Bronchial epithelial cell (primary cell): ENCODE results near the gene ADGRB2. TPM values are rescaled to one million over a fixed set of nuclear protein-coding genes. Genes with fewer than 3 reads are reported as not detected.

Experiments used
- DNase-seq: peaks from one replicate; pipeline ENCODE4 v3.0.0-alpha.2; 2010; ENCODE audit warnings: low read depth
- FAIRE-seq: peaks from 2 replicates; lab custom pipeline; 2011; peaks lifted over from hg19 to GRCh38; lab: Jason Lieb, UNC
- H3K27me3 ChIP-seq: 2 replicates; pipeline ENCODE4 v1.5.1; 2011; ENCODE audit warnings: low read length; ENCODE audit not compliant: control insufficient read depth, insufficient read depth
- H3K36me3 ChIP-seq: 2 replicates; pipeline ENCODE4 v1.5.1; 2011; ENCODE audit warnings: low read length; ENCODE audit not compliant: control insufficient read depth, insufficient read depth
- H3K4me3 ChIP-seq: 2 replicates; pipeline ENCODE4 v1.5.1; 2011; ENCODE audit warnings: mild to moderate bottlenecking, low read depth, low read length, control low read depth
- total RNA-seq: library from RNA; depleted of rRNA; stranded (reverse); fragments of >200 nt; gene quantifications from 2 replicates; pipeline ENCODE4 v1.2.1, GENCODE V29; 2014
- TF ChIP-seq, protein P1 (sequence below): IDR thresholded peaks from 2 replicates; pipeline ENCODE4 v1.5.1; 2011; ENCODE audit warnings: mild to moderate bottlenecking, moderate library complexity, low read length, control low read depth, inconsistent platforms; ENCODE audit not compliant: insufficient read depth, severe bottlenecking

The ADGRB2 gene
- total RNA-seq, 1 donor from 2014 or later = 0.53 TPM

DNA sequence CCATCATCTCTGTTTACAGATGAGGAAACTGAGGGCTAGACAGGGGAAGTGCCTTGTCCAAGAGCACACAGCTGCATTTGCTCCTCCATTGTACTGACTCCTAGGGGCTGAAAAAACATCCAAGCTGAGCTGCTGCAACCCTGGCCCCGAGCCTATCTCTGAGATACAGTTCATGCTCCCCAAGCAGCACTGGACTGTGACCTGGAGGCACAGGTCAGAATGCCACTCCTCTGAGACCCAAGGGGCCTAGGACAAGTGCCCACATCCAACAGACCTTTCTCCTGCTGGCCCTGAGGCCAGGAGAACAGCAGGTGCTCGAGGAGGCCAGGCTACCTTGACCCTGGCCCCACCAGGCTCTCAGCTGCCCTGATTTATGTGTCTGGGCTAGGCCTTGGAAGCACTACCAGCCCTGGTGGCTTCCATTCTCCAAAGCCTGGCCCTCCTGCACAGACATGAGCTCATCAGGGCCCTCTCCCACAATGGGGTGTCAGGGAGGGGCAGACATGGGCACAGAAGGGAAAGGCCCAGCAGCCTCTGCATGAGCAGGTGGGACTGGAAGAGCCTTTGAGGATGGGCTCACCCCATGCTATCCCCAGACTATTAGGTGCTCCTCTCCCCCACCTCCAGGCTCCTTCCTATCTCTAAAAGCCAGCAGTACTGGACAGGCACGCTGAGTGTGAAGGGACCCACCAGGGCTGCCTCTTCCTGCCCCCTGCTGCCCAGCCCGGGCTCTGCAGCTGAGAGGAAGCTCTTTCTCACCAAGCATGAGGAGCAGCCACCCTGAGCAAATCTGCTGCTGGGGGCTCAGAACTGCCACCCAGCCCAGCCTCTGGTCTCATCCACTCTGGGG lies 18.8 kb downstream of the ADGRB2 start:
- no peaks in the 10 kb centered on the region for H3K27me3 ChIP-seq
- no peak overlapping the region for H3K4me3 ChIP-seq
- FAIRE-seq = peak; percentile 93
- TF ChIP-seq, protein P1, sequence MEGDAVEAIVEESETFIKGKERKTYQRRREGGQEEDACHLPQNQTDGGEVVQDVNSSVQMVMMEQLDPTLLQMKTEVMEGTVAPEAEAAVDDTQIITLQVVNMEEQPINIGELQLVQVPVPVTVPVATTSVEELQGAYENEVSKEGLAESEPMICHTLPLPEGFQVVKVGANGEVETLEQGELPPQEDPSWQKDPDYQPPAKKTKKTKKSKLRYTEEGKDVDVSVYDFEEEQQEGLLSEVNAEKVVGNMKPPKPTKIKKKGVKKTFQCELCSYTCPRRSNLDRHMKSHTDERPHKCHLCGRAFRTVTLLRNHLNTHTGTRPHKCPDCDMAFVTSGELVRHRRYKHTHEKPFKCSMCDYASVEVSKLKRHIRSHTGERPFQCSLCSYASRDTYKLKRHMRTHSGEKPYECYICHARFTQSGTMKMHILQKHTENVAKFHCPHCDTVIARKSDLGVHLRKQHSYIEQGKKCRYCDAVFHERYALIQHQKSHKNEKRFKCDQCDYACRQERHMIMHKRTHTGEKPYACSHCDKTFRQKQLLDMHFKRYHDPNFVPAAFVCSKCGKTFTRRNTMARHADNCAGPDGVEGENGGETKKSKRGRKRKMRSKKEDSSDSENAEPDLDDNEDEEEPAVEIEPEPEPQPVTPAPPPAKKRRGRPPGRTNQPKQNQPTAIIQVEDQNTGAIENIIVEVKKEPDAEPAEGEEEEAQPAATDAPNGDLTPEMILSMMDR = peak; percentile 91
- DNase-seq = peak; percentile 40
- no peaks in the 10 kb centered on the region for H3K36me3 ChIP-seq

DNA sequence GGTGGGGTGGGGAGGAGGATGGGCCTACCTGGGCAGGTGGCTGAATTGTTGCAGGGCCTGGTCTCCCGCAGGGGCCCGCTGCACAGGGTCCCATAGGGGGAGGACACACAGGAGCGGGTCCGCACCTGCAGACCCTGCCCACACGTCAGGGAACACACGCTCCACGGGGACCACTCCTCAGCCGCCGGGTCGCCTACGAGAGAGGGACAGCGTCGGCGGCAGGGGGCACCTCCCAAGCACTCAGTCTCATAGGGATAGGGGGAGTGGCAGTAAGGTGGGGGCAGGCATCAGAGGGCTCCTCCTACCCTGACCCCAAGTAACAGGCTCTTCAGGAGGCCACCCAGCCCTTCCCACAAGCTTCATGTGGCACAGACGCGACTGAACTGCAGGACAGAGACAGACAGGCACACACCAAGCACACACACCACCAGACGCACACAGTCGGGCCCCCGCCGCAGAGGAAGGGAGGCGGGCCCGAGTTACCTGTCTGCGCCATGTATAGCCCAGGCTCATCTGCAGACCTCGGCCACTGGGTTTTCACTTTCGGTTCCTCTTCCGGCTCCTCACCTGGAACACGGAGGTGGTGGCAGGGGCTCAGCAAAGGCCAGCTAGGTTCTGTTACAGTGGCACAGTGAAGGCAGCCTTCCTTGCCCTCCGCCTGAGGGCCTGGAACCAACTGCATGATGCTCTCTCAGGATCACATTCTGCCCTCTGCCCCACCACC lies 19.8 kb downstream of the ADGRB2 start:
- no peak for FAIRE-seq

DNA sequence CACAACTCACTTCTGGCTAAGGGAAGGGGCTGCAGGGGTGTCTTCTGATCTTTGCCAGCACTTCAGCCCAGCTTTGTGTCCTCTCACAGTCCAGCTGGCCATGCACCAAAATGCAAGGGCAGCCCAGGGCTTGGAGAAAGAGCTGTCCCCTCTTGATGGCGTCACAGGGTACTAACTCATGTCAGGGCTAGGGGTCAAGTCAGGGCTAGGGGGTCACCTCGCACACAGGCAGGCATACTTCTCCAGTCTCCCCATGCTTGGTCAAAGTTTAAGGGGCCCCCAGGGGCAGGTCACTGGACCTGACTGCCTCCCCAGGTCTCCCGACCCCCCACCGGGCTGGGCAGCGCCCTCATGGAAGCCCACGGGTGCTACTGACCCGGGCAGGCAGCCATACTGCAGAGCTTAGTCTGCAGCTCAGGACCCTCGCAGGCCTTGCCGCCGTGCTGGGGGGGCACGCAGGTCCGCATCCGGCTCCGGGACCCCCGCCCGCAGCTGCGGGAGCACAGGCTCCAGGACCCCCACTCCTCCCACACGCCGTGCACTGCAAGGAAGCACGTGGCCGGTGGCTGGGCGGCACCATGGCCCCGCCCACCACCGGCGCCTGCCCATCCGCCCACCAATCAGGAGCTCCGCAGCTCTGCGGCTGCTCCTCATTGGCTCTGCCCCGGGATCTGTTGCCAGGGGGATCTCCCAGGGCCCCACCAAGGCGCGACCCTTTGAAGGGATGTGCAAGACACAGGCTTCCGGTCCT lies 21.5 kb downstream of the ADGRB2 start:
- Histone ChIP-seq H3K4me3 (no peak overlapping the region), H3K27me3 (no peaks in the 10 kb centered on the region), H3K36me3 (no peaks in the 10 kb centered on the region)
- DNase-seq (no peak), FAIRE-seq (no peak)
- TF ChIP-seq, protein P1 = no peak

More for the DNA sequence above, 19.8 kb downstream of the ADGRB2 start:
- DNase-seq = no peak
- TF ChIP-seq, protein P1 = no peak
- no peaks in the 10 kb centered on the region for H3K27me3 ChIP-seq
- no peaks in the 10 kb centered on the region for H3K36me3 ChIP-seq
- H3K4me3 ChIP-seq = no peak overlapping the region

DNA sequence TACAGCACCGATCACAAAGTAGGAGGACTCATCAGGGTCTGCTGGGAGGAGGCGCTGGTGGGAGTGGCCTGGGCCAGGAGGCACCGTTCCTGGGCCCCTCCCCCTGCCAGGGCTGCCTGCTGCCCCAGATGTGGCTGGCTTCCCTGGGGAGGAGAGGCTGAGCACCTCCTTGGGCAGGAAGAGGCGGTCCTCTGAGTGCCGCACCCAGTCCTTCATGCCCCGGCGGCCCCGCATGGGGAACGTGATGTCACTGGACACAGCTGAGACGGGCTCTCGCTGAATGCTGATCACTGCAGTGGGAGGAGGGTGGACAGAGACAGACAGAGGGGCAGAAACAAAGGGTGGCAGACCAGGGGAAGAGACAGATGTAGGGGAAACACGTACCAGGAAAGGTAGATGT lies 24.8 kb downstream of the ADGRB2 start:
- Histone ChIP-seq H3K27me3 (no peaks in the 10 kb centered on the region), H3K36me3 (no peaks in the 10 kb centered on the region), H3K4me3 (no peak overlapping the region)
- DNase-seq (peak; percentile 64), FAIRE-seq (no peak)
- TF ChIP-seq, protein P1 = no peak

DNA sequence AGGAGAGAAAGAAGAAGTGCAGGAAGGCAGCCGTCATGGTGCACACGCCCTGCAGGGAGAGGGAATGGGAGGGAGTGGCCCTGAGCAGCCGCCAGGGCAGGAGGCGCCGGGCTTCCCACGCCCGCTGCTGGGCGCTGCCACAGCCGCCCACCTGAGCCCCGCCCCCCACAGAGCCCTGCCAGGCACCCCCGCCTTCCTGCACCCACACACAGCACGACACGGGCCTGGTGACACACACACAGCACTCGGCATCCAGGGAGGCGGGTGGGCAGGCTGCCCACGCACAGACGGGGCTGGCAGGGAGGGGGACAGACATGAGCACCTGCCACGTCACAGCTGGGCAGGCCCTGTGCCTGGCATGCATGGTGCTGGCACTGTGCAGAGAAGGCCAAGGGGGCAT lies 27.5 kb downstream of the ADGRB2 start:
- TF ChIP-seq, protein P1 = no peak
- peak; percentile 39 for DNase-seq
- no peak for FAIRE-seq
- Histone ChIP-seq H3K27me3 (no peaks in the 10 kb centered on the region), H3K36me3 (no peaks in the 10 kb centered on the region), H3K4me3 (no peak overlapping the region)
